AML-193 (cell line): ENCODE data around the gene TBC1D5.

Experiments used
- DNase-seq, 2 experiments: peaks; one replicate each; lab custom pipeline; 2025; lab: John Stamatoyannopoulos, UW

Gene TBC1D5

GRCh38 chr3:17227472-17227871, 515.0 kb downstream of the TBC1D5 start:
- no peak for DNase-seq

GRCh38 chr3:17221529-17221928, 520.9 kb downstream of the TBC1D5 start:
- no peak for DNase-seq

- no peak for DNase-seq
Observed at GRCh38 chr3:17219593-17219992, 522.8 kb downstream of the TBC1D5 start.

- DNase-seq = no peak
Observed at GRCh38 chr3:17218587-17218986, 523.8 kb downstream of the TBC1D5 start.

GRCh38 chr3:17217588-17217987, 524.8 kb downstream of the TBC1D5 start:
- DNase-seq = no peak

- DNase-seq = no peak
Observed at GRCh38 chr3:17213102-17213501, 529.3 kb downstream of the TBC1D5 start.

GRCh38 chr3:17207979-17208378, 534.5 kb downstream of the TBC1D5 start:
- DNase-seq = no peak

- no peak for DNase-seq
Observed at GRCh38 chr3:17207019-17207418, 535.4 kb downstream of the TBC1D5 start.

- DNase-seq = no peak
Observed at GRCh38 chr3:17204049-17204650, 538.3 kb downstream of the TBC1D5 start.

- no peak for DNase-seq
Observed at GRCh38 chr3:17201538-17201937, 540.9 kb downstream of the TBC1D5 start.

GRCh38 chr3:17195856-17196604, 546.4 kb downstream of the TBC1D5 start:
- DNase-seq = no peak

GRCh38 chr3:17195192-17195611, 547.2 kb downstream of the TBC1D5 start:
- no peak for DNase-seq

- no peak for DNase-seq
Observed at GRCh38 chr3:17194116-17194515, 548.3 kb downstream of the TBC1D5 start.

GRCh38 chr3:17192995-17193394, 549.4 kb downstream of the TBC1D5 start:
- DNase-seq = no peak

GRCh38 chr3:17190353-17191078, 551.9 kb downstream of the TBC1D5 start:
- no peak for DNase-seq

GRCh38 chr3:17188378-17188777, 554.1 kb downstream of the TBC1D5 start:
- no peak for DNase-seq

- no peak for DNase-seq
Observed at GRCh38 chr3:17187589-17188184, 554.7 kb downstream of the TBC1D5 start.

GRCh38 chr3:17183951-17184550, 558.4 kb downstream of the TBC1D5 start:
- DNase-seq = no peak

- no peak for DNase-seq
Observed at GRCh38 chr3:17182166-17182565, 560.3 kb downstream of the TBC1D5 start.

- no peak for DNase-seq
Observed at GRCh38 chr3:17181413-17181907, 561.0 kb downstream of the TBC1D5 start.

GRCh38 chr3:17179381-17180205, 562.8 kb downstream of the TBC1D5 start:
- DNase-seq = no peak
